GM18502 (cell line): ENCODE data around the gene SSBP3.

ENCODE experiments used
- ATAC-seq: cut with Tn5 transposase; IDR thresholded peaks from one replicate; pipeline ENCODE4 v1.9.1; 2021; ENCODE audit warnings: mild to moderate bottlenecking; ENCODE audit not compliant: unreplicated experiment, poor library complexity

SSBP3 gene

GRCh38 chr1:54336116-54336515 lies 70.1 kb downstream of the SSBP3 start:
- no peak for ATAC-seq

GRCh38 chr1:54335755-54336108 lies 70.5 kb downstream of the SSBP3 start:
- no peak for ATAC-seq

GRCh38 chr1:54335011-54335754 lies 71.0 kb downstream of the SSBP3 start:
- no peak for ATAC-seq

- no peak for ATAC-seq
These were observed 73.2 kb downstream of the SSBP3 start for GRCh38 chr1:54332781-54333585.

- no peak for ATAC-seq
These were observed 74.2 kb downstream of the SSBP3 start for GRCh38 chr1:54331843-54332463.

- ATAC-seq: no peak
These were observed 75.0 kb downstream of the SSBP3 start for GRCh38 chr1:54331091-54331772.

- ATAC-seq: no peak
These were observed 76.7 kb downstream of the SSBP3 start for GRCh38 chr1:54329312-54330003.

- ATAC-seq: no peak
These were observed 78.0 kb downstream of the SSBP3 start for GRCh38 chr1:54328066-54328636.

GRCh38 chr1:54327386-54328065 lies 78.7 kb downstream of the SSBP3 start:
- ATAC-seq: no peak

- ATAC-seq: no peak
These were observed 79.4 kb downstream of the SSBP3 start for GRCh38 chr1:54326543-54327385.

GRCh38 chr1:54325703-54326461 lies 80.3 kb downstream of the SSBP3 start:
- no peak for ATAC-seq

- no peak for ATAC-seq
These were observed 80.9 kb downstream of the SSBP3 start for GRCh38 chr1:54325284-54325683.

- ATAC-seq: no peak
These were observed 81.7 kb downstream of the SSBP3 start for GRCh38 chr1:54324251-54325140.

GRCh38 chr1:54323921-54324250 lies 82.3 kb downstream of the SSBP3 start:
- ATAC-seq: no peak

GRCh38 chr1:54323324-54323739 lies 82.9 kb downstream of the SSBP3 start:
- no peak for ATAC-seq

GRCh38 chr1:54318246-54318814 lies 87.9 kb downstream of the SSBP3 start:
- no peak for ATAC-seq

- no peak for ATAC-seq
These were observed 89.1 kb downstream of the SSBP3 start for GRCh38 chr1:54317084-54317483.
